GM12873 (cell line): ENCODE results near the gene SH3GL1.

Experiments
- TF ChIP-seq, protein P1 (sequence below): IDR thresholded peaks from 2 replicates; pipeline ENCODE4 v1.5.1; 2012; ENCODE audit warnings: low read depth, mild to moderate bottlenecking, moderate library complexity, low read length, control low read depth; ENCODE audit not compliant: insufficient read depth; ENCODE audit errors: missing control alignments

The SH3GL1 gene

DNA sequence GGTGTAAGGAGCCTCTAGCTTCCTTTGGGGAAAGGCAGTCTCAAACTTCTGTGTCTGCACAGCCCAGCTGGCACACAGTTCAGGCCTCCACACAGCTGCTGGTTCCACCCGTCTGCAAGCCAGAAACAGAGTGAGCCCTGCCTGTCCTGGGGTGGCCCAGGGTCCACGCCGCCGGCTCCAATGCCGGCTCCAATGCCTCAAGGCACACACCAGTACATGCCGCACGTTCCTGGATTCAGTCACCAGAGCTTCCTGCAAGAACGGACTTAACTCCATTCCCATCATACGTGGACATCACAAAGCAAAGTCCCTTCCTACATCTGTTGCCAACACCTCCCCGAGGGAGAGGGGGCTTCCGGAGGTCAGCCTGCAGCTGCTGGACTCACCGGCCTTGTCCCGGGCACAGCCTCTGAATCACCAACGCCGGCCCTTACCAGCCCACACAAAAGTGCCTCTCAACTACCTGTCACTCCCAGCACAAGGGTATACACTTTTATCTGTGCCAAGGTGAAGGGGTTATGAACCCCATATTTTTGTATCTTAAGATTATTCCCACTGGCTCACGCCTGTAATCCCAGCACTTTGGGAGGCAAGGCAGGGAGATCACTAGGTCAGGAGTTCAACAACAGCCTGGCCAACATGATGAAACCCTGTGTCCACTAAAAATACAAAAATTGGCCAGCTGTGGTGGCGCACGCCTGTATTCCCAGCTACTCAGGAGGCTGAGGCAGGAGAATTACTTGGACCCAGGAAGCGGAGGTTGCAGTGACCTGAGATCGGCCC, 8.5 kb downstream of the SH3GL1 start:
- TF ChIP-seq, protein P1, sequence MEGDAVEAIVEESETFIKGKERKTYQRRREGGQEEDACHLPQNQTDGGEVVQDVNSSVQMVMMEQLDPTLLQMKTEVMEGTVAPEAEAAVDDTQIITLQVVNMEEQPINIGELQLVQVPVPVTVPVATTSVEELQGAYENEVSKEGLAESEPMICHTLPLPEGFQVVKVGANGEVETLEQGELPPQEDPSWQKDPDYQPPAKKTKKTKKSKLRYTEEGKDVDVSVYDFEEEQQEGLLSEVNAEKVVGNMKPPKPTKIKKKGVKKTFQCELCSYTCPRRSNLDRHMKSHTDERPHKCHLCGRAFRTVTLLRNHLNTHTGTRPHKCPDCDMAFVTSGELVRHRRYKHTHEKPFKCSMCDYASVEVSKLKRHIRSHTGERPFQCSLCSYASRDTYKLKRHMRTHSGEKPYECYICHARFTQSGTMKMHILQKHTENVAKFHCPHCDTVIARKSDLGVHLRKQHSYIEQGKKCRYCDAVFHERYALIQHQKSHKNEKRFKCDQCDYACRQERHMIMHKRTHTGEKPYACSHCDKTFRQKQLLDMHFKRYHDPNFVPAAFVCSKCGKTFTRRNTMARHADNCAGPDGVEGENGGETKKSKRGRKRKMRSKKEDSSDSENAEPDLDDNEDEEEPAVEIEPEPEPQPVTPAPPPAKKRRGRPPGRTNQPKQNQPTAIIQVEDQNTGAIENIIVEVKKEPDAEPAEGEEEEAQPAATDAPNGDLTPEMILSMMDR, result no peak

GRCh38 chr19:4391306-4391693, 9.0 kb downstream of the SH3GL1 start:
- TF ChIP-seq, protein P1, result no peak

DNA sequence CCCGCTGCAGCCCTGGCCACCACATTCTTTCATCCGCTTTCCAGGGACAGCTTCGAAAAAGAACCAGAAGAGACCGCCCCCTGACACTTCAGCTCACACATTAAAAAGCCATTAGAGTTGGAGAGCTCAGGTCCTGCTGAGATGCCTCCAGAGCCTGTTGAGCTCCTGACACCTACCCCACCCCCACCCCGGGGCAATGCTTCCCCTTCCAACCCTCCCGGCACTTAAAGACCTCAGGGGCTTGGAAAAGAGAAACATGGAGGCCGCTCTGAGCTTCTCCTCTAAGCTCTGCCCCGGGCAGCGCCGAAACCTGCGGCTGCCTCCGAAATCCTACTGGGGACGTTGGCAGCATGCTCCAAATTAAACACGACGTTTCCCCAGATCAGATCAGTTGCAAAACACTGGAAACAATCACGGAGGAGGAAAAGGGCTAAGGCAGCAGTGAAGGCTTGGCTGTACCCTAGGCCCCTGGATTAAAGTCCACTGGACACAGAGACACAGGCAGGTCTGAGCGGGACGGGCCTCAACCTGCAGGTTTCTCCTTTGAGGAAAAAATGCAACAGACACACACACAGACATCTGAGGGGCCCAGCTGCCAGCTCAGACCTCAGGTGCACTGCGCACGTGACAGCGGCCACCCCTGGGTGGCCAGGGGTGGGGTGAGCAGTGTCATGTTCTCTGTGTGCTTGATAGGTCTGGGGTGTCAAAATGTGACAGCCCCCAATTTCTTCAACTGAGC, 9.6 kb downstream of the SH3GL1 start:
- TF ChIP-seq, protein P1, result no peak

- TF ChIP-seq, protein P1, result no peak
Observed at GRCh38 chr19:4390017-4390566, 10.3 kb downstream of the SH3GL1 start.

DNA sequence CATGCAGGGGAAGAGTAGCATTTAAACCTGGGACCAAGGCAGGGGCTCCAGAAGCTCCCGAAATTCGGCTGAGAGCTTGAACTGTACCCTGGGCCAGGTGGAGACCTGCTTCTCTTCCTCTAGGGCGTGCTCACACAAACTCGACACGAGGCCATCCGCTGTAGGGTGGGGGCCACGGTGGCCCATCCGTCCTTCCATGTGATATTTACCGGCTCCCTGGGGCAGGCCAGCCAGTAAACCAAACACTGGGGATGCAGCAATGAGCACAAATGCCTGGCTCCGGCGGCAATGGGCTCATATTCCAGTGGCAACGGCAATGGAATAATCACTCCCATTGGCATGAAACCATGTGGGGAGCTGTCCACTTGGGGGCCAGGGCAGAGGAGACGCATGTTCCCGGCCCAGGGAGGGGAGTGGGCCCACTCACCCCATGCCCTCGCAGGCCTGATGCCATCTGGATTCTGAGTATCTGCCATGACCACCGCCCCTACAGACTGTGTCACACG, 10.8 kb downstream of the SH3GL1 start:
- TF ChIP-seq, protein P1, result no peak

GRCh38 chr19:4389064-4389375, 11.3 kb downstream of the SH3GL1 start:
- TF ChIP-seq, protein P1, result no peak
